ENCODE results near the gene DLGAP1. TPM values are rescaled to one million over a fixed set of nuclear protein-coding genes. Genes with fewer than 3 reads are reported as not detected.
A peak's percentile ranks its signal among the peaks of the same experiment; 100 is the strongest.

Gene DLGAP1
- total RNA-seq, 1 experiment from 2014 or later, result 0.07 TPM

- Histone ChIP-seq H3K36me3 (ENCODE audit: control insufficient read depth, insufficient read depth, low read length) (no peaks in the 10 kb centered on the region), H3K4me1 (peaks cover 62% of the 10 kb centered on the region), H3K9me3 (no peaks in the 10 kb centered on the region), H3K4me3 (ENCODE audit: low read depth, low read length) (peak overlapping the region; percentile 17), H3K27me3 (replicated peaks; ENCODE audit: control insufficient read depth, insufficient read depth, low read length) (no peaks in the 10 kb centered on the region)
- POLR2A ChIA-PET, result interaction anchor here (0.6 to 5.6 kb wide), 14 partner anchors 13 to 241 kb away, joined by 3 to 66 read pairs (median 6); no protein-coding TSS in a partner anchor
- Mint-ChIP-seq H3K4me1 (ENCODE audit: low read depth, unreplicated experiment) (peaks cover 50% of the 10 kb centered on the region), H3K36me3 (ENCODE audit: insufficient read depth, unreplicated experiment) (peaks cover 43% of the 10 kb centered on the region), H3K9me3 (ENCODE audit: unreplicated experiment) (no peaks in the 10 kb centered on the region), H3K27me3 (ENCODE audit: insufficient read depth, unreplicated experiment) (peaks cover 2% of the 10 kb centered on the region), H3K27ac (ENCODE audit: unreplicated experiment) (peak overlapping the region; percentile 99), H3K4me3 (ENCODE audit: unreplicated experiment) (peak overlapping the region; percentile 97)
- CTCF ChIA-PET, result interaction anchor here (0.8 to 1.7 kb wide), 4 partner anchors 21 to 42 kb away, joined by 4 to 11 read pairs (median 8); no protein-coding TSS in a partner anchor
- BruUV-seq (replicated peaks), result no TSS peak
- peak; percentile 90 to 93 for DNase-seq
- TF ChIP-seq CTCF (IDR thresholded peaks at IDR 0.05; ENCODE audit: insufficient read depth in 1 of 2, low read depth in 1 of 2, low read length in 1 of 2, severe bottlenecking in 1 of 2, unreplicated experiment in 1 of 2), result no peak
- intact Hi-C loops (cut with micrococcal nuclease; ENCODE audit: unreplicated experiment), result loop anchor here (1.0 kb wide), 3 partner anchors 21 to 40 kb away; no protein-coding TSS in a partner anchor
These were observed 831.1 kb downstream of the DLGAP1 start for GRCh38 chr18:3623769-3624545.

- ChIA-PET POLR2A (interaction anchor here (0.9 to 5.6 kb wide), 5 partner anchors 15 to 45 kb away, joined by 3 to 66 read pairs (median 4); no protein-coding TSS in a partner anchor), CTCF (interaction anchor here (1.2 to 1.3 kb wide), 3 partner anchors 17 to 46 kb away, joined by 3 to 6 read pairs (median 5); no protein-coding TSS in a partner anchor)
- intact Hi-C loops (cut with micrococcal nuclease; ENCODE audit: unreplicated experiment), result no loop called here
- Mint-ChIP-seq H3K36me3 (ENCODE audit: insufficient read depth, unreplicated experiment) (peaks cover 51% of the 10 kb centered on the region), H3K27me3 (ENCODE audit: insufficient read depth, unreplicated experiment) (peaks cover 2% of the 10 kb centered on the region), H3K27ac (ENCODE audit: unreplicated experiment) (peak overlapping the region; percentile 95), H3K4me3 (ENCODE audit: unreplicated experiment) (no peak overlapping the region), H3K4me1 (ENCODE audit: low read depth, unreplicated experiment) (peaks cover 51% of the 10 kb centered on the region), H3K9me3 (ENCODE audit: unreplicated experiment) (no peaks in the 10 kb centered on the region)
- no peak overlapping the region for H3K4me3 ChIP-seq (ENCODE audit: low read depth, low read length)
- BruUV-seq (replicated peaks), result TSS peak; percentile 9
- no peaks in the 10 kb centered on the region for H3K36me3 ChIP-seq (ENCODE audit: control insufficient read depth, insufficient read depth, low read length)
- H3K9me3 ChIP-seq, result no peaks in the 10 kb centered on the region
- DNase-seq, result peak; percentile 89 to 94
- no peak for TF ChIP-seq CTCF (IDR thresholded peaks at IDR 0.05; ENCODE audit: insufficient read depth in 1 of 2, low read depth in 1 of 2, low read length in 1 of 2, severe bottlenecking in 1 of 2, unreplicated experiment in 1 of 2)
- no peaks in the 10 kb centered on the region for H3K27me3 ChIP-seq (replicated peaks; ENCODE audit: control insufficient read depth, insufficient read depth, low read length)
- H3K4me1 ChIP-seq, result peaks cover 82% of the 10 kb centered on the region
These were observed 834.7 kb downstream of the DLGAP1 start for GRCh38 chr18:3620146-3621119.

GRCh38 chr18:3619746-3620145, 835.4 kb downstream of the DLGAP1 start:
- no peak for TF ChIP-seq CTCF (IDR thresholded peaks at IDR 0.05; ENCODE audit: insufficient read depth in 1 of 2, low read depth in 1 of 2, low read length in 1 of 2, severe bottlenecking in 1 of 2, unreplicated experiment in 1 of 2)
- Mint-ChIP-seq H3K4me1 (ENCODE audit: low read depth, unreplicated experiment) (peaks cover 49% of the 10 kb centered on the region), H3K4me3 (ENCODE audit: unreplicated experiment) (no peak overlapping the region), H3K9me3 (ENCODE audit: unreplicated experiment) (no peaks in the 10 kb centered on the region), H3K27me3 (ENCODE audit: insufficient read depth, unreplicated experiment) (peaks cover 2% of the 10 kb centered on the region), H3K36me3 (ENCODE audit: insufficient read depth, unreplicated experiment) (peaks cover 49% of the 10 kb centered on the region), H3K27ac (ENCODE audit: unreplicated experiment) (peak overlapping the region; percentile 95)
- no TSS peak for BruUV-seq (replicated peaks)
- H3K4me1 ChIP-seq, result peaks cover 81% of the 10 kb centered on the region
- ChIA-PET POLR2A (no interaction called here), CTCF (no interaction called here)
- H3K27me3 ChIP-seq (replicated peaks; ENCODE audit: control insufficient read depth, insufficient read depth, low read length), result no peaks in the 10 kb centered on the region
- H3K4me3 ChIP-seq (ENCODE audit: low read depth, low read length), result no peak overlapping the region
- no peak for DNase-seq
- H3K9me3 ChIP-seq, result no peaks in the 10 kb centered on the region
- intact Hi-C loops (cut with micrococcal nuclease; ENCODE audit: unreplicated experiment), result no loop called here
- H3K36me3 ChIP-seq (ENCODE audit: control insufficient read depth, insufficient read depth, low read length), result no peaks in the 10 kb centered on the region

Data from Caco-2 (cell line).